GM21367 (cell line): ENCODE results near the gene TF.

Experiments
- ATAC-seq: cut with Tn5 transposase; IDR thresholded peaks from one replicate; pipeline ENCODE4 v1.9.1; 2021; ENCODE audit not compliant: unreplicated experiment

The TF gene

GRCh38 chr3:133746712-133747066, 496 bp downstream of the TF start:
- ATAC-seq = no peak

- no peak for ATAC-seq
Measured at GRCh38 chr3:133747373-133747772, 1.2 kb downstream of the TF start.

GRCh38 chr3:133747907-133748639, 1.9 kb downstream of the TF start:
- no peak for ATAC-seq

- ATAC-seq = no peak
Measured at GRCh38 chr3:133749427-133750258, 3.5 kb downstream of the TF start.

- ATAC-seq = no peak
Measured at GRCh38 chr3:133750259-133750656, 4.1 kb downstream of the TF start.

- ATAC-seq = no peak
Measured at GRCh38 chr3:133753107-133753778, 7.0 kb downstream of the TF start.

DNA sequence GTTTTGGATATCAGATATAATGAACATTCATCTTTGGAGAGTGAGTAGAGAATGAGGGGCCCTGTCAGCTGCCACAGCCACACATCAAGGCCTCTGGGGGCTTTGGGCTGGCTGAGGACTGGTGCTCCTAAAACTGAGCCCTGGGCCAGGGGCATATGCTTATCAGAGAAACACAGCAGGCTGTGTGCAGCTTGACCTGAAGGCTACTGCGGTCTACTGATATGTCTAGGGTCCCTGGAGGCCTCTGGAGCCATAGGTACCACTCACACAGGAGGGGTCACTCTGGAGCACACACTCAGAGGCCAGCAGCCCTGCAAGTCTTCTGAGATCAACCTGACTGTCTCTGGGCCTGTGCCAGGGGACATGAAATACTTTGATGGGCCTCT, 7.6 kb downstream of the TF start:
- ATAC-seq = no peak

DNA sequence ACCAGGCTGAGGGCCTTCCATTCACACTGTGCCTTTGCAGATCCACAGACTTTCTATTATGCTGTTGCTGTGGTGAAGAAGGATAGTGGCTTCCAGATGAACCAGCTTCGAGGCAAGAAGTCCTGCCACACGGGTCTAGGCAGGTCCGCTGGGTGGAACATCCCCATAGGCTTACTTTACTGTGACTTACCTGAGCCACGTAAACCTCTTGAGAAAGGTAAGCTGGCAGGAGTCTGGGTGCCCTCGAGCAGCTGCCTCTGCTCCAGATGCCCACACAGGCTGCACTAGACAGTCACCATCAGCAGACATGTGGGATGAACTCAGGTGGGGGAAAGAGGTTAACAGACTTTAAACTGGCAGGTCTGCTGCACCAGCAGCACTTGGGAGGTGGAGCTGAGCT, 8.3 kb downstream of the TF start:
- no peak for ATAC-seq

DNA sequence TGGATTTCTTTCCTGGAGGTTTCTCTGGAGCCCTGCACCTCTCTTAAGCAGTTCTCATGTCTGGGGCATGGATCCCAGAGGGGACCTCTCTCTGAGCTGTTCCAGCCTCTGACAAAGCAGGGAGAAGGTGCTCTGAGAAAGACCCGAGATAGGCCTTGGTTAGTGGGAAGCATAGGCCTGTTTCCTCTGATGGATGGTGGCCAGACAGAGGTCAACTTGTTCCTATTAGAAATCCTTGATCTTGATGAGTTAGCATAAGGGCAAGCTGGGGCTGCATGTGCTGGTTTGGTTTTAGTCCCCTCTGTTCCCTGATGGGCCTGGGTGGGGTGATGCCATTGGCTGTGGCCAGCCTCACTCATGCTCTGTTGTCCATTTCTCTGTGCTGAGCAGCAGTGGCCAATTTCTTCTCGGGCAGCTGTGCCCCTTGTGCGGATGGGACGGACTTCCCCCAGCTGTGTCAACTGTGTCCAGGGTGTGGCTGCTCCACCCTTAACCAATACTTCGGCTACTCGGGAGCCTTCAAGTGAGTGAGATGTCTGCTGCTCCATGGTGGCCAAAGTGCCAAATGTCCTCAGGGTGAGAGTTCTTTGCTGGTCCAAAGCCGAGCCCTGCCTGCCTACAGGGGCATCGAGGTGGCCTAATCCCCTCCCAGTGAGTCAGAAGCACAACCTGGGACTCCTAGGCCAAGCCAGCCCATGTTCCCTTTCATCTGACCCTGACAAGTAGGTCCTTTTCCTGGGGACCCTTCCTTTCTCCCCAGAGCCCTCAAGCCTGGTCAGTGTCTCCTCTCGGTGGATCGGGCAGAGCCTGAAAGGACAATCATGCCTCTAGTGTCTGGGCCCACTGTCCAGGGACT, 9.0 kb downstream of the TF start:
- no peak for ATAC-seq

DNA sequence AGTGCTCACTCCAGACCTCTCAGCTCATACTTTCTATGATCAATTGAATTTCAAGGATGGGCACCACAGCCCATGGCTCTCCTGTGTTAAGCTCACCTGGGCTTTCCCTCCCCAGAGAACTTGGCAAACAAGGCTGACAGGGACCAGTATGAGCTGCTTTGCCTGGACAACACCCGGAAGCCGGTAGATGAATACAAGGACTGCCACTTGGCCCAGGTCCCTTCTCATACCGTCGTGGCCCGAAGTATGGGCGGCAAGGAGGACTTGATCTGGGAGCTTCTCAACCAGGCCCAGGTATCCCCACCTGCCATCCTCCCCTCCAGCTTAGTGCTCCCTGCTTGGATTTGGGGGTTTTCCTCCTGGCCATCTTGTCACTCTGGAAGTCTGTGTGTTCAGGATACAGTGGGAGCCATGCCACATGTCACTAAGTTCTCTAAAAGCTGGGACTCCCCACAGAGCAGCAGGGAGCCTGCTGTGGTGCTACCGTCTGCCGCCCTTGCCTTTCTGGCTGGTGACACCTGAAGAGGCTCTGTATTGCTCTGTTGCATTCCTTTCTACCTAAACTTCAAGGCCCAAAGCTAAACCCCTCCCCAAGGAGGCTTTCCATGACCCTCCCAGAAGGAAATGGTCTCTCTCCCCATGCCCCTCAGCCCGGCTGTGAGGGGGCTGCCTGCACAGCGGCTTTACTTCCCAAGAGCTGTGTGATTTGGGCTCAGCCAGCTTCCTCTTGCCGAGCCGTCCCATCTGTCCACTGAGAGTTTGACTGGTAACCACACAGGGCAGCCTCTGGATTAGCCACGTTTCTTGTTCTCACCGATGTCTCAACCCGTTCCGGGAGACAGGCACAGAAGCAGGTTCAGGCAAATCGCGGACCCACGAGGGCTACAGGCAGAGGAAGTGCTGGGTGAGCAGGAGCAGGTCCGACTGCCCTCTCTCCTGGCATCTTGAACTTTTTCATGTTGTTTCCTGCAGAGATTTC, 10.8 kb downstream of the TF start:
- ATAC-seq = no peak

DNA sequence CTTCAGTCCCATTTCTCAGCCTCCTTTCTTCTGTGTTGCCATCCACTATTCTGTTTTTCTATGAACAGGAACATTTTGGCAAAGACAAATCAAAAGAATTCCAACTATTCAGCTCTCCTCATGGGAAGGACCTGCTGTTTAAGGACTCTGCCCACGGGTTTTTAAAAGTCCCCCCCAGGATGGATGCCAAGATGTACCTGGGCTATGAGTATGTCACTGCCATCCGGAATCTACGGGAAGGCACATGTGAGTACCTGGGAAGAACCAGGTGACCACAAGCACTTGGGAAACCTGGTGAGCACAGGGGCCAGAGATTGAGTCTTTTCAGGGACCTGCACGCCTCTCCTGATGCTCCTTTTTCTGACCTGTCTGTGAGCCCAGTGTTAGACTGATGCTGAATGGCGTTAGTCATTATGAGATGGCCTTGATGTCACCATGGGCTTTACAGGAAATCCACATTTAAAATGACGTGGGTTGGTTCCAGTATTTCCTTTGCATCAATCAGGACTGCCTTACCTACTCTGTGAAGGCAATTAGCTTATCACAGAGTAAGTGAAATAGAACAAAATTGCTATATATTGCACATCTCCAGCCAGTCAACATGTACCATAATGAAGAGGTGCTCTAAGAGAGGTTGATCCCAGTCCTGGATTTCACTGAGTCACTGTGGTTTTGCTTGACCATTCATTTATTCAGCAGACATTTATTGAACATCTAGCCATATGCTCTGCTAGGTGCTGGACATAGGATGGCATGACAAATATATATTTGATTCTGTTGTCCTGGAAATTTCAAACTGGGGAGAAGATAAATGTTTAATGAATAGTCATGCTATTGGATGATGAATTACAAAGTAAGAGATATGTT, 11.7 kb downstream of the TF start:
- no peak for ATAC-seq

GRCh38 chr3:133758568-133758928, 12.4 kb downstream of the TF start:
- ATAC-seq = no peak

- ATAC-seq = no peak
Measured at GRCh38 chr3:133758964-133759739, 13.0 kb downstream of the TF start.

DNA sequence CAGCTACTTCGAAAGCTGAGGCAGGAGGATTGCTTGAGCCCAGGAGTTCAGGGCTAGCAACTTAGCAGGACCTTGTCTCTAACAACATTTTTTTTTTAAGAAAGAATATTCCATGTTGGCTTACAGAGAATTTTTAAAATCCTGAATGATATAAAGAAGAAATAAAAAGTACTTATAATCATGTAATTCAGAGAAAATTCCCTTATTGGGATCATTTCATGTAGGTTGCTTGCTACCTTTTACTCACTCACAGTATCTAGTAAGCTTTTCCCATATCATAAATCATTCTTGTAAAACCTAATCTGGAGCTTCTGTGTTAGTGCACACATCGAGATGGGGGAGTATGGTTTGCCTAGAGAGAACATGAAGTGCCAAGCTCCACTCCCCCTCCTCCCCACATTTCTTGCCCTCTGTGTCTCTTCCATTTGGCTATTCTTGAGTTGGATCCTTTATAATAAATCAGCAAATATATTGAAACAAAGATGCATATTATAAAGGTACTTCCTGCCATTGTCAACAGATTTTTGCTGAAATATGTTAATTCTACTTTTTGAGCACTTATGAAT, 13.6 kb downstream of the TF start:
- ATAC-seq = no peak

- no peak for ATAC-seq
Measured at GRCh38 chr3:133760916-133761315, 14.7 kb downstream of the TF start.

GRCh38 chr3:133761605-133762484, 15.7 kb downstream of the TF start:
- ATAC-seq = no peak

DNA sequence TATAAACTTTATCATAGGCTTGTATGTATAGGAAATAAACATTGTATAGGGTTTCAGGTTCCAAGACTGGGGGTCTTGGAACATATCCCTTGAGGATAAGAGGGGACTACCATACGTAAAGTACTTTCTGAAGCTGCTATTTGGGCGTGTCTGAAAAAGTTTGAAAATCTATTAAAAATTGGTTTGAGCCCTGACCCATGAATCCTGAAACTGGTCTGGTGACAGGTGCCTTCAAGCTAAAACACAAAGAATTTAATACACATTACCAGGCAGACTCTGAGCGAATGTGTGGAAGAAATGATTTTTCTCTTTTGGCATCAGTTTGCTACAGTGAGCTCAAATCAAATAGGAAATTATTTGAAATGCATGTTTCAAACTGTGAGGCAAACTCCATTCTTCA, 16.3 kb downstream of the TF start:
- ATAC-seq = no peak
